ENCODE measurements around the gene EID3.

EID3 gene

GRCh38 chr12:104339663-104340062 is 36.1 kb downstream of the EID3 start:
- DNase-seq (ENCODE audit: low read depth): no peak

DNA sequence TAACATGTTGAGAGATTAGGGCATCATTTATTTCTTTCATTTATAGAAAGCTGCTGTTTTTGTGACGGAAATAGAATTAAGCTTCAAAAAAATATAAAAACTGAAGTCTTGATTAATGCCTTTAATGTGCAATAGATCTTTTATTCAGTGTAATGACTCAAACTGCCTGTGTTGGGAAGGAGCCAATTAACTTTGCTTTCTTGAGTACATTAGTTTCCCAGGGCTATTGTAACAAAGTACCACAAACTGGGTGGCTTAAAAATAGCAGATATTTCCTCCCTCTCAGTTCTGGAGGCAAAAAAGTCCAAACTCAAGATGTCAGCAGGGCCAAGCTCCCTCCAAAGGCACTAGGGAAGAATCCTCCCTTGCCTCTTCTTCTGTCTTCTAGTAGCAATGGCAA is 36.6 kb downstream of the EID3 start:
- DNase-seq (ENCODE audit: low read depth): no peak

DNA sequence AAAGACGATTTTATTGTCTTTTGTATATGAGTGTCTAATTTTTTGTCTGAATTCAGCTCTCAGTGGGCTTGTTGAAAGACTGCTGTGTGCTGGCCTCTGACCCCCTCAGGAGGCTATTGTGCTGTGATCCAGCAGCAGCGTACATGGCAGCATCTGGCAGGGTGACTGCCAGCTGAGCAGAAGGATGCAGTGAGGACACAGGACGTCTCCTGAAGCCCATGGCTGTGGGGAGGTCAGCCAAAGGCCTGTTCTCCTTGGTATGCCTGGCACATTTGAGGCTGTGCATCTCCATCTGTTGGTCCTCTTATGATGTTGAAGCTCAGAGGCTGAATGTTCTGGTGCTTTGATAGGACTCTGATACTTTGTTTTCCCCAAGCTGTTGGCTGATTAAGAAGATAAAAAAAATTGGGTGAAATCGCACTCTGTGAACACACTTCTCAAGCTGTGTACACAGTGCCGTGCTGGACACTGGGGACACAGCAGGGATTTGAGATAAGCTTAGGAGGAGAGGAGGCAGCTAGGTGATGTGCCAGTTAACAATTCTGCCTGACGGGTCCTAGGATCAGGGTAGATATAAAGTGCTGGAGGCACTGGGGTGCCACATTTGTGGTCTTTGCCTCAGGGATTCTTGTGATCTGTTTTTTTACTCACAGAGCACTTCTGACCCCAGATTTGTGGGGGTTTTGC is 37.5 kb downstream of the EID3 start:
- no peak for DNase-seq (ENCODE audit: low read depth)

DNA sequence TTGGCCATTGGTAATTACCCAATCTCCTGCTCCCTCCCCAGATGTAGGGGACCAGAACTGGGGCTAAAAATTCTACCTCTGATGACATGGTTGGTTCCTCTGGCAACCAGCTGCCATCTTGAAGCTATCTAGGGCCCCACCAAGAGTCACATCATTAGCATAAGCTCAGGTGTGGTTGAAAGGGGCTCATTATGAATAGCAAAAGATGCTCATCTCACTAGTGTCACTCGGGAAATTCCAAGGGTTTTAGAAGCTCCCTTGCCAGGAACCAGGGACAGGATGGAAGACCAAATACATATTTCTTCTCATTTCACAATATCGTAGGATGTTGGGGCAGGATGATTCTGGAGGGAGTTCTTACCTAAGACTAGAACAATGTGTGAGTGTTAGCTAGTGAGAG is 38.6 kb downstream of the EID3 start:
- no peak for DNase-seq (ENCODE audit: low read depth)

DNA sequence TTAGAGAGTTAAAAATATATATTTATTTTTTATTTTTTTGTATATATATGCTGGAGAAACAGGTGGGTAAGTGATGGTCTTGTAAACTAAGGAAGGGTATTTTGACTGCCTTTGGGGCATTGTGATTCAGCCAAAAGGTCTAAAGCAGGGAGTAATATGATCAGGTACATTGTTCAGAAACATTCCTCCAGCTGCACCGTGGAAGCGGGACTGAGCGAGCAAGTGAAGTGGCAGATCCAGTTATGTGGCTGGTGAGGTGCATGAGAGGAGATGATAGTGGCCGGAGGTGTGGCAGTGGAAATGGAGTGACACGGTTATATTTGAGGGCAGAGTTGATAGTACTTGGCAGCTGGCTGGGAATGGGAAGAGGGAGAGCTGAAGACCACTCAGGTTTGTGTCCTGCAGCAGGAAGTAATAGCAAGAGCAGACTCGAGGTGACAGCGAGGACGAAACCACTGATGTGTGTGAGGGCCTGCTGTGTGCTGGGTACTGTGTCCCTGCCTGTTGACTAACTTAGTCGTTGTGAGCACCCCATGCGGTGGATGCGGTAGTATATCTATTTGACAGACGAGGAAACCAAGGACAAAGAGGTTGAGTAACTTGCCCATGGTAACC is 39.2 kb downstream of the EID3 start:
- no peak for DNase-seq (ENCODE audit: low read depth)

GRCh38 chr12:104344682-104345081 is 41.1 kb downstream of the EID3 start:
- no peak for DNase-seq (ENCODE audit: low read depth)

DNA sequence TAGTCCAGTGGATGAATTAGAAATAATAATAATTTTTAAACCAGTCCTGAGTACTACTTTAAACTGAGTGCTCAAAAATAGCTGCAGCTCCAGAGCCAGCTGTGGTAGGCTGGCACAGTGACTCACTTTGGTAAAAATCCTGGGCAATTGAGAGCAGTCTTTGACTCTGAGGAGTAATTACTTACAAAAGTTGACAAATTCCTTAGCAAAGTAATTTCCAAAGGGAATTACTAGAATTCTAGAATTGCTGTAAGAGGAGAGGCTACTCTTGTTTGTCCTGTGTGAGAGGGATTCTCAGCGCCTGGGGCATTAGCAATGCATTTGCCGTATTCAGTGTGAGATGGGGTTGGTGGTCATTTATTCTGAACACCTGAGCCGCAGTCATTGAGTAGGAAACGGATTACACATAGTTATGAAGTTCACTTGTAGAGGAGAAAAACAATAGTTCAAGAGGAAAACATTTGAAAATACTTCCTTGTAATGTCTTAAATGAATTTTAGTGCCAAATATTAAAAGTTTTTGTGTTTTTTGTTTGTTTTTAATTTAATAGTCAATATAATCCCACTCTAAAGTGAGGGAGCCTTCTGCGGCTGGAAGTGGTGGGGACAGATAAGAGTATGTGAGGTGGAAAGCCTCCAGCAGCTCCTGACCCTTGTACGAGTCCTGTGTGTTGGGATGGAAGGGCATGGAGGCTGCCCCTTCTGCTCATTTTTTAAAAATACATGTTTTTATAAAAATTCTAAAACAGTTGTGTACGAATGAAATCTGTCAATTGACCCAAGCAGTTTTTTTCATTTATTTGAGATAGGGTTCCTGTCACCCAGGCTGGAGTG is 41.9 kb downstream of the EID3 start:
- DNase-seq (ENCODE audit: low read depth): no peak

DNA sequence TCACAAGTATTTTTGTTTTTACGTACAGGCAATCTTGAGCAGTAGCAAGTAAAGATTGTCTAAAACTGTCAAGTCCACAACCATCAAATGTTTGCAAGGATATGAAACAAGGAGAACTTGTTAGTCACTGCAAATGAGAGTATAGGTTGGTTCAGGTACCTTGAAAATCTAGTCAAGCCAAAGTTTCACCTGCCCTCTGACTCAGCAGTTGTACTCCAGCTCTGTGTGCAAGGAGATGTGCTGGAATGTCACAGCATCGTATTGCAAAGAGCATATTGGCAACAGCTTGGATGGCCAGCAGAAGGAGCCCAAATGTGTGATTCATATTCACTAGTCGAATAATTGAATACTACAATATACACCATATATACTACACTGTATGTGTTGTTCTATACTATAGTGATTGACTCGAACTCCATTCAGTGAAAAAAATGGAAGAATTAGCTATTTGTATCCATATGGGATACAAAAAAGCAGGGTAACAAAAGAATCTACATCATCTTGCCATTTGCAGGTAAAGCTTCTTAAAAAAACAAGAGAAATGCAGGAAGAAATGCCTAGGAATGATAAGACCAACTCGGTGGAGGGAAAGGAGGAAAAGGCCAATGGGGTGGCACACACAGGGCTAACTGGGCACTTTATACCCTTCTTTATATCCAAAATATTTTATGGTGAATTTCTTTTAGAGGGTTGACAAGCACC is 44.0 kb downstream of the EID3 start:
- DNase-seq (ENCODE audit: low read depth): no peak

GRCh38 chr12:104348283-104348993 is 44.9 kb downstream of the EID3 start:
- DNase-seq (ENCODE audit: low read depth): no peak

DNA sequence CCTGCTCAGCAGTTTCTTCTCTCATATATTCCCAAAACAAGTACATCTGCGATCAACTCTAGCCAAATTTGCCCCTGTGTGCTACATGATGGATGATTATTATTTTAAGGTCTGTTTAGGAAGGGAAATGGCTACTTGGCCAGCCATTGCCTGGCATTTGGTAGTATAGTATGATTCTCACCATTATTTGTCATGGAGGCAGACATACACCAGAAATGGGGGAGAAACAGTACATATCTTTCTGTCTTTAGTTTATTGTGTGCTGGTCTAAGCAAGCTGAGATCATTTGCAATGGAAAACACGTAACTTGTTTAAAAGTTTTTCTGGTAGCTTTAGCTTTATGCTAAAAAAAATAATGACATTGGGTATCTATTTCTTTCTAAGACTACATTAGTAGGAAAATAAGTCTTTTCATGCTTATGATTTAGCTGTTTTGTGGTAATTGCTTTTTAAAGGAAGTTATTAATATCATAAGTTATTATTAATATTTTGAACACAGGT is 45.5 kb downstream of the EID3 start:
- DNase-seq (ENCODE audit: low read depth): no peak

- DNase-seq (ENCODE audit: low read depth): no peak
Measured at GRCh38 chr12:104350211-104351056, 46.9 kb downstream of the EID3 start.

DNA sequence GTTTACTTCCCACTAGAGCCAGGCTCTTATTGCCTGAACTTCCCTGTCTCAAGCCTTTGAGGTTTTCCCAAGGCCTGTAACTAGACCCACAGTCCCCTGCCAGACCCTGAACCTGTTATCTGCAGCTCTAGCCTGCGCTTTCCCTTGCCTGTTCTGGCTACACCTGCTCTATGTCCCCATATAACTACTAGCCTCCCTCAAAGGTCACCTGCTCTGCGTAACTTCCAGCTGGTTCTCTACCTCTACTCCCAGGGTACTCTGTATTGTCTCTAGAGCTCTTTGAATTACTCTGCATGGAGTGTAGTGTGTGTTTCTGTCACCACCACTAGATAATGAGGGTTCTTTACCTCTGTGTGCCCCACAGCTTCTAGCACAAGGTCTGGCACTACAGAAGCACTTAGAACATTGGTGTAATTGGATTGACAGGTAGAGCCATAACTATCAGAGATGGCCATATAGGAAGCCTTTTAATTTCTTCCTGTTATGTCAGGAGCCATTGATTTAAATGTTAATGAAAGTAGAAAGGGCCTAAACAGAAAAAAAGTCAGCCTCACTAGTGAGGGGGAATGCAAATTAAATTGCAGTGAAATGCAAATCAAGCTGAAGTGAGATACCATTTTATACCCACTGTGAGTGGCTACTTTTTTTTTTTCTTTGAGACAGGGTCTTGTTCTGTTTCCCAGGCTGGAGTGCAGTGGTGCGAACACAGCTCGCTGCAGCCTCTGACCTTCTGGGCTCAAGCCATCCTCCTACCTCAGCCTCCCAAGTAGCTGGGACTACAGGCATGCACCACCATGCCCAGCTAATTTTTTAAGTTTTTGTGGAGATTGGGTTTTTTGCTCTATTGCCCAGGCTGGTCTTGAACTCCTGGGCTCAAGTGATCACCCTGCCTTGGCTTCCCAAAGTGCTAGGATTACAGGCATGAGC is 47.8 kb downstream of the EID3 start:
- no peak for DNase-seq (ENCODE audit: low read depth)

- no peak for DNase-seq (ENCODE audit: low read depth)
Measured at GRCh38 chr12:104352106-104352713, 48.7 kb downstream of the EID3 start.

- no peak for DNase-seq (ENCODE audit: low read depth)
Measured at GRCh38 chr12:104353012-104353981, 49.8 kb downstream of the EID3 start.

DNA sequence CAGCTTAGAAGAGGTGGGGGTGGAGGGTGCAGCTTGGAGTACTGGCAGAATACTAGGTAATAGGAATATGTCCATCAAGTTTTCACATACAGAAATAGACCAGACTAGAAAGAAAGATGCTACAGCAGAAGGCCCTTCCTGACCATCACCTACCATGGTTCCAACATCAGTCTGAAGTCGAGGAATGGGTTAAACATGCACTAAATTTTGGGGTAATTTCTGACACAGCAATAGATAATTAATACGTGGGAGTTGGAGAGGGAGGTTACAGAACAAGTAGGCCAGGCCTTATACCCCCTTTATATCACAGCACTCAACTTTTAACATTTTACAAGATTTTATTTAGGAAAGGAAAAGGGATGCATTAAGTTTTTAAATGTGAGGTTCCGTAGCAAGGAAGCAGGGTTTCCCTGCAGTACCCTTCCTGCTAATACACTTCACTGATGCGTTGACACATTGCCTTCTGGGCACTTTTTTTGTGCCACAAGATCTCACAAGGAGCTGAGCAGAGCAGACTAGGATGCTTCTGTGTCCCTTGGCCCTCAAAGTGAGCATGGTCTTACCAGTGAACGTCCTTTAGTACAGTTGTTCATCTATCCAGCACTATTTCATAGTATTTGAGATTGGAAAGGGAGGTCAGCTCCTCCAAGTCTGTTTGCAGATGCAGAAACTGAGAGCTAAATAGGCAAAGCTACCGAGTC is 50.8 kb downstream of the EID3 start:
- DNase-seq (ENCODE audit: low read depth): no peak
